ENCODE results near the gene TMEM119. TPM values are rescaled to one million over a fixed set of nuclear protein-coding genes. Genes with fewer than 3 reads are reported as not detected.

The TMEM119 gene
- total and polyA plus RNA-seq, 9 of the 15 experiments (the other 6 are each of a cell fraction or from before 2014, with no cell fraction given) = 0.18 TPM; not detected in 8

- FAIRE-seq (peak; percentile 86), DNase-seq (ENCODE audit: extremely low read depth in 1 of 4, low spot score in 3 of 4) (peak; percentile 82 to 91 (median 84)), ATAC-seq (peak; percentile 94)
- WGBS (ENCODE audit: insufficient coverage, low coverage, missing lambda C conversion rate) = 3% methylated on average over 15 of the region's 16 CpGs
- Histone ChIP-seq H3K4me2 (ENCODE audit: insufficient read depth, low read length) (no peak overlapping the region), H2AFZ (ENCODE audit: low read depth, low read length) (peak overlapping the region; percentile 43), H3K27me3 (ENCODE audit: control insufficient read depth in 2 of 2, insufficient read depth in 2 of 2, low read length in 2 of 2) (no peaks in the 10 kb centered on the region), H3K9ac (ENCODE audit: insufficient read depth in 1 of 2, low read depth in 2 of 2, low read length in 2 of 2) (peak overlapping the region in 1 of 2 experiments; percentile 2; a peak in 1 of 4 replicates), H3K9me1 (ENCODE audit: control insufficient read depth, insufficient read depth, low read length) (no peaks in the 10 kb centered on the region), H3K9me3 (replicated peaks; ENCODE audit: control insufficient read depth, insufficient read depth, low read depth, low read length) (no peaks in the 10 kb centered on the region), H3K4me3 (no peak overlapping the region), H3K27ac (ENCODE audit: extremely low read depth, low read depth, low read length) (no peak overlapping the region), H4K20me1 (replicated peaks; ENCODE audit: control insufficient read depth, insufficient read depth, low read length) (no peaks in the 10 kb centered on the region), H3K79me2 (ENCODE audit: control insufficient read depth, insufficient read depth, low read length) (no peaks in the 10 kb centered on the region), H3K4me1 (replicated peaks in 1 of 2; ENCODE audit: control insufficient read depth in 2 of 2, insufficient read depth in 2 of 2, low read length in 2 of 2) (peaks cover 16 to 20% of the 10 kb centered on the region in 2 experiments; a peak in 3 of 5 replicates), H3K36me3 (ENCODE audit: control insufficient read depth, insufficient read depth, low read length) (no peaks in the 10 kb centered on the region)
- in situ Hi-C loops (cut with MboI) = loop anchor here (5.0 kb wide), 1 partner anchor 51 kb away; no protein-coding TSS in a partner anchor
- ChIA-PET POLR2A (interaction anchor here (0.5 to 2.1 kb wide), 6 partner anchors 10 to 106 kb away, joined by 3 to 16 read pairs (median 3); no protein-coding TSS in a partner anchor), CTCF (ENCODE audit: low intra/inter-chr PET ratio) (interaction anchor here (0.6 to 2.9 kb wide), 3 partner anchors 48 to 84 kb away, joined by 3 to 30 read pairs (median 5); partner anchors contain the start of gene ISCU)
- BruUV-seq (replicated peaks) = no TSS peak
- intact Hi-C loops (cut with micrococcal nuclease) = loop anchor here (1.0 kb wide), 3 partner anchors 23 to 99 kb away; no protein-coding TSS in a partner anchor
- TF ChIP-seq ARID2 (IDR thresholded peaks at IDR 0.05) = peak; percentile 83
- TF ChIP-seq YY1 (IDR thresholded peaks at IDR 0.05; ENCODE audit: borderline replicate concordance in 1 of 3, control insufficient read depth in 1 of 3, extremely low read depth in 1 of 3, insufficient read depth in 3 of 3, insufficient read length in 1 of 3, insufficient replicate concordance in 2 of 3, low read depth in 1 of 3, low read length in 2 of 3) = peak in 1 of 3 experiments; percentile 33
- peak; percentile 58; the same call in 1 of the 2 replicates for TF ChIP-seq STAG1 (CRISPR knock-in tag; IDR thresholded peaks at IDR 0.05; ENCODE audit: borderline replicate concordance)
- peak; percentile 75 for TF ChIP-seq ZBTB7A (IDR thresholded peaks at IDR 0.05; ENCODE audit: borderline replicate concordance, control insufficient read depth, low read depth, low read length)
- no peak for TF ChIP-seq PATZ1 (CRISPR knock-in tag; IDR thresholded peaks at IDR 0.05; ENCODE audit: borderline replicate concordance)
- TF ChIP-seq DEAF1 (CRISPR knock-in tag; IDR thresholded peaks at IDR 0.05) = peak; percentile 89
- 0 out of 2 replicates have a peak, but pooled peaks have one; percentile 14 for TF ChIP-seq BHLHE40 (IDR thresholded peaks at IDR 0.05; ENCODE audit: low read length)
- TF ChIP-seq RAD21 (CRISPR knock-in tag; conservative IDR thresholded peaks at IDR 0.05 in 1 of 2, IDR thresholded peaks at IDR 0.05 in 1 of 2) = peak; percentile 91 to 94
- TF ChIP-seq, protein P1, sequence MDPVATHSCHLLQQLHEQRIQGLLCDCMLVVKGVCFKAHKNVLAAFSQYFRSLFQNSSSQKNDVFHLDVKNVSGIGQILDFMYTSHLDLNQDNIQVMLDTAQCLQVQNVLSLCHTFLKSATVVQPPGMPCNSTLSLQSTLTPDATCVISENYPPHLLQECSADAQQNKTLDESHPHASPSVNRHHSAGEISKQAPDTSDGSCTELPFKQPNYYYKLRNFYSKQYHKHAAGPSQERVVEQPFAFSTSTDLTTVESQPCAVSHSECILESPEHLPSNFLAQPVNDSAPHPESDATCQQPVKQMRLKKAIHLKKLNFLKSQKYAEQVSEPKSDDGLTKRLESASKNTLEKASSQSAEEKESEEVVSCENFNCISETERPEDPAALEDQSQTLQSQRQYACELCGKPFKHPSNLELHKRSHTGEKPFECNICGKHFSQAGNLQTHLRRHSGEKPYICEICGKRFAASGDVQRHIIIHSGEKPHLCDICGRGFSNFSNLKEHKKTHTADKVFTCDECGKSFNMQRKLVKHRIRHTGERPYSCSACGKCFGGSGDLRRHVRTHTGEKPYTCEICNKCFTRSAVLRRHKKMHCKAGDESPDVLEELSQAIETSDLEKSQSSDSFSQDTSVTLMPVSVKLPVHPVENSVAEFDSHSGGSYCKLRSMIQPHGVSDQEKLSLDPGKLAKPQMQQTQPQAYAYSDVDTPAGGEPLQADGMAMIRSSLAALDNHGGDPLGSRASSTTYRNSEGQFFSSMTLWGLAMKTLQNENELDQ (CRISPR knock-in tag; IDR thresholded peaks at IDR 0.05; ENCODE audit: borderline replicate concordance) = peak; percentile 28; the same call in 1 of the 2 replicates
- peak; percentile 49 for TF ChIP-seq SMAD4 (CRISPR knock-in tag; conservative IDR thresholded peaks at IDR 0.05)
- no peak for TF ChIP-seq ZNF830 (CRISPR knock-in tag; IDR thresholded peaks at IDR 0.05)
- no peak for TF ChIP-seq PTRF (tag; IDR thresholded peaks at IDR 0.05)
Observed at GRCh38 chr12:108618079-108618952, 20.4 kb upstream of the TMEM119 start.
